Endothelial cell (in vitro differentiated cells): ENCODE measurements around the gene MAFB. TPM values are rescaled to one million over a fixed set of nuclear protein-coding genes. Genes with fewer than 3 reads are reported as not detected.

ENCODE experiments used
- DNase-seq: peaks from one replicate; pipeline ENCODE4 v3.0.0; 2021; ENCODE audit warnings: low spot score
- H3K27ac Mint-ChIP-seq: one replicate; pipeline ENCODE4 v1.8.0; 2021; ENCODE audit warnings: mixed read lengths, inconsistent platforms; ENCODE audit not compliant: unreplicated experiment
- H3K27me3 Mint-ChIP-seq: one replicate; pipeline ENCODE4 v1.8.0; 2021; ENCODE audit warnings: mild to moderate bottlenecking, moderate library complexity, mixed read lengths, inconsistent platforms; ENCODE audit not compliant: unreplicated experiment
- H3K36me3 Mint-ChIP-seq: one replicate; pipeline ENCODE4 v1.8.0; 2021; ENCODE audit warnings: mild to moderate bottlenecking, low read depth, mixed read lengths, inconsistent platforms; ENCODE audit not compliant: unreplicated experiment
- H3K4me1 Mint-ChIP-seq: one replicate; pipeline ENCODE4 v1.8.0; 2021; ENCODE audit warnings: mild to moderate bottlenecking, mixed read lengths, inconsistent platforms; ENCODE audit not compliant: unreplicated experiment
- H3K4me3 Mint-ChIP-seq: one replicate; pipeline ENCODE4 v1.8.0; 2021; ENCODE audit warnings: mild to moderate bottlenecking, mixed read lengths, inconsistent platforms; ENCODE audit not compliant: unreplicated experiment
- H3K9me3 Mint-ChIP-seq: one replicate; pipeline ENCODE4 v1.8.0; 2021; ENCODE audit warnings: mixed read lengths, inconsistent platforms; ENCODE audit not compliant: unreplicated experiment
- total RNA-seq: library from RNA; stranded (reverse); fragmentation: NEBNext Ultra II Directional; extraction: Animal tissue kit (Norgen Biotek cat#: 25700); gene quantifications from one replicate; pipeline ENCODE4 v1.2.1, GENCODE V29; 2021; ENCODE audit not compliant: unreplicated experiment
- TF ChIP-seq, protein P1 (sequence below): fragments of 200-600 bp; sonication (generic); IDR thresholded peaks from one replicate; pipeline ENCODE4 v1.5.0; 2021; ENCODE audit warnings: antibody characterized with exemption; ENCODE audit not compliant: unreplicated experiment

Gene MAFB
- total RNA-seq, 1 donor from 2014 or later: 2.1 TPM

DNA sequence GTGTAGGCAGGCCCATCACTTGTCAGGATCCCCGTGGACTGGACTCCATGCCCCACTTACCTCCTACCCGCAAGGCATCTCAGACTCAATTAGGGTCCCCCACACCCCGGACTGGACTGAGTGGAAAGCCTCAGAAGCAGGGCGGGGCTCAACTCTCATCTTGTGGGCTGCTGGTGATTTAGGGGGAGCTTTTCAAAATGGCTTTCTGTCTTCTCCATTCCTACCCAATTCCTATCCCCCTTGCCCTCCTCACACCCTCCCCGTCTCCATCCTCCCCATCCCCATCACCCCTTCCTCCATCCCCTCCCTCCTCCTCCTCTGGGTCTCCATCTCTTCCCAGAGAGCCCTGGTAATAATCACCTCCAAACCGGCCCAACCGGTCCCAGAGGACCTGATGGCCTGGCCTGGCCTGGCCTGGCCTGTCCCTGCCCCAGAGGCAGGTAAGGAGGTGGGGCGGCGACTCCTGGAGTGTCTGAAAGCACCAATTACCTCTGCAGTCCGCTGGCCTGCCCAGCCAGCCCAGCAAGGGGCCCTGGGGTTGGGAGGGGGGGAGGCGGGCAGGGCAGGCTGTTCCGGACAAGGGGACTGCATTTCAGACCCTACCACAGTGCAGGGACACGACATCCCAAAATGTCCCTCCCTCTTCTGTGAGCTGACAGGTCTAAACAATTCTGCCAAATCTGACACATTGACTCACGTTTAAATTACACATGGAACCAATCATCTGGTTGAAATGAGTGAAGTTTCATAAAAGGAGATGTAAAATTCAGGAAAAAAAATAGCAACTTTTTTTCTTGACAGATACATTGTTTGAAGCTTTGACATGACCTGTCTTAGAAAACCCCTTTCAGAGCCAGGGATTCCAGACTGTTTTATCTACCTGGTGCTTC lies 24.8 kb downstream of the MAFB start:
- H3K27ac Mint-ChIP-seq: no peak overlapping the region
- H3K27me3 Mint-ChIP-seq: peaks cover 3% of the 10 kb centered on the region
- H3K36me3 Mint-ChIP-seq: no peaks in the 10 kb centered on the region
- H3K4me3 Mint-ChIP-seq: no peak overlapping the region
- TF ChIP-seq, protein P1, sequence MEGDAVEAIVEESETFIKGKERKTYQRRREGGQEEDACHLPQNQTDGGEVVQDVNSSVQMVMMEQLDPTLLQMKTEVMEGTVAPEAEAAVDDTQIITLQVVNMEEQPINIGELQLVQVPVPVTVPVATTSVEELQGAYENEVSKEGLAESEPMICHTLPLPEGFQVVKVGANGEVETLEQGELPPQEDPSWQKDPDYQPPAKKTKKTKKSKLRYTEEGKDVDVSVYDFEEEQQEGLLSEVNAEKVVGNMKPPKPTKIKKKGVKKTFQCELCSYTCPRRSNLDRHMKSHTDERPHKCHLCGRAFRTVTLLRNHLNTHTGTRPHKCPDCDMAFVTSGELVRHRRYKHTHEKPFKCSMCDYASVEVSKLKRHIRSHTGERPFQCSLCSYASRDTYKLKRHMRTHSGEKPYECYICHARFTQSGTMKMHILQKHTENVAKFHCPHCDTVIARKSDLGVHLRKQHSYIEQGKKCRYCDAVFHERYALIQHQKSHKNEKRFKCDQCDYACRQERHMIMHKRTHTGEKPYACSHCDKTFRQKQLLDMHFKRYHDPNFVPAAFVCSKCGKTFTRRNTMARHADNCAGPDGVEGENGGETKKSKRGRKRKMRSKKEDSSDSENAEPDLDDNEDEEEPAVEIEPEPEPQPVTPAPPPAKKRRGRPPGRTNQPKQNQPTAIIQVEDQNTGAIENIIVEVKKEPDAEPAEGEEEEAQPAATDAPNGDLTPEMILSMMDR: no peak
- H3K4me1 Mint-ChIP-seq: no peaks in the 10 kb centered on the region
- no peaks in the 10 kb centered on the region for H3K9me3 Mint-ChIP-seq
- DNase-seq: no peak

DNA sequence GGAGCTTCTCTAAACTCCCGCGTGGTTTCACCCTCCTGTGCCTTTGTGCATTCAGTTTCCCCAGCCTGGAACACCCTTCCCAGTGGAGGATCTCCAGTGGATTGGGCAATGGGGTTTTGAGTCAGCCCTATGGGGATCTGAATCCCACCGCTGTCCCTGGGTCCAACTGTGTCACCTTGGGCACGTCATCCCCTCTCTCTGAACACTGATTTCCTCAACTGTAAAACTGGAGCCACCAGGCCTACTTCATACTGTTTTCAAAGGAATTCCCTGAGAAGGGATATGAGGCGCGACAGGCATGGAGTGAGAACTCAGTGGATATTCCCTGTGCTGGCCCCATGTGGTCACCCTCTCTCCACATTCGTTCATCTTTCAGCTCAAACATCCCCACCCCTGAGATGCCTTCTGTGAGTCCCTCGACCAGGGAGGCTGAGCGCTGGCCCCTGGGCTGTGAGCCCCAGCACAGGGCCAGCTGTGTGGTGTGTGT lies 25.7 kb downstream of the MAFB start:
- H3K27ac Mint-ChIP-seq: no peak overlapping the region
- DNase-seq: no peak
- H3K36me3 Mint-ChIP-seq: no peaks in the 10 kb centered on the region
- H3K4me3 Mint-ChIP-seq: no peak overlapping the region
- no peaks in the 10 kb centered on the region for H3K9me3 Mint-ChIP-seq
- TF ChIP-seq, protein P1: no peak
- no peaks in the 10 kb centered on the region for H3K4me1 Mint-ChIP-seq
- peaks cover 5% of the 10 kb centered on the region for H3K27me3 Mint-ChIP-seq

DNA sequence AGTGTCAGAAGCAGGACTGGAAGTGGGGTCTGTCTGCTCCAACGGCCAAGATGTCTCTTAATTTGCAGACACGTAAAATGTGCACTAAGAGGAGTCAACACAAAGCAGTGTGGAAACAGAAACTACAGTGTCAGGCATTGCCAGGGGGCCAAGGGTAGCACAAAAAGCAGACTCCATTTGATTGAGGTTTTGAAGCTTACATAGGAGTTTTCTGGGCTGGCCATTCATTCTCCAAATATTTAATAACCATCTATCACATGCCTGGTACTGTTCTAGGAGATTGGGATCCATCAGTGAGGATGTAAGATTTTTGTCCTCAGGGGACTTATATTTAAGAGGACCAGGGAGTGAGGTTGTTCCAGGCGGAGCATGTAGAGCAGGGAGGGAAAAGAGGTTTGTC lies 29.5 kb downstream of the MAFB start:
- Mint-ChIP-seq H3K9me3 (no peaks in the 10 kb centered on the region), H3K27ac (no peak overlapping the region), H3K4me1 (no peaks in the 10 kb centered on the region), H3K27me3 (peaks cover 5% of the 10 kb centered on the region), H3K36me3 (no peaks in the 10 kb centered on the region), H3K4me3 (no peak overlapping the region)
- TF ChIP-seq, protein P1: no peak
- DNase-seq: no peak

DNA sequence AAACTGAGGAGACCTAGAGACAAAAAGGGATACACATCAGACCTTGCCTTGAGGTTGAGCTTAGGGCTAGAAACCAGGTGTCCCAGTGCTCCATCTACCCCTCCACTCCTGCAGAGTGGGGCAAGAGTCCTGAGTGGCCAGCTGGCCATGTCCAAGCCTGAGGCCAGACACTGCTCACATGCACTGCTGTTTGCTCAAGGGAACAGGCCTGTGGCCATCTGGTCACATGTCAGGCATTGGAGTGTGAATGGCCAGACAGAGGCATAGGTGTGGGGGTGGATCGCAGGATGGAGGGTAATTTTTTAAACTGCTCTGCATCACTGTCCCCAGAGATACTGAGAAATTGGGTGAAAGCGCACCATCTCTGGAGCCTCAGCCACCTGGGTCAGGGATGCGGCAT lies 30.5 kb downstream of the MAFB start:
- Mint-ChIP-seq H3K9me3 (no peaks in the 10 kb centered on the region), H3K4me1 (no peaks in the 10 kb centered on the region), H3K4me3 (no peak overlapping the region), H3K27ac (no peak overlapping the region), H3K27me3 (peaks cover 5% of the 10 kb centered on the region), H3K36me3 (no peaks in the 10 kb centered on the region)
- no peak for DNase-seq
- TF ChIP-seq, protein P1: no peak

DNA sequence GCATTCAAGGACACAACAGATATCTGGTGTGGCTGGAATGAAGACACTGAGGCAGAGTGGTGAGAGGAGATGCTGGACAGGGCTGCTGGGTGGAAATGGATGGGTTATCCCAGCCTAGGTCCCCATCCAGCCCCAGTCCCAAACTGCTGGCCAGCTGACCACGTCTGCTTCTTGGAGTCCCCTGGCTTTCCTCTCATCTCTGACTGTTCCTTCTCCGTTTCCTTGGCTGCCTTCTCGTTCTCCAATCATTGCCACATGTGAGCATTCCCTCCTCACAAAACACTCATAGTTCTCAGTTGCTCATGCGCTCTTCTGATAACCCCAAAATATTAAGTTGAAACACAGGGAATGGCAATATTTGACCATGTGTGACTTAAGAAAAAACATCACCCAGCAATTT lies 31.5 kb downstream of the MAFB start:
- TF ChIP-seq, protein P1: no peak
- H3K27me3 Mint-ChIP-seq: peaks cover 5% of the 10 kb centered on the region
- no peaks in the 10 kb centered on the region for H3K9me3 Mint-ChIP-seq
- no peak for DNase-seq
- no peaks in the 10 kb centered on the region for H3K36me3 Mint-ChIP-seq
- H3K27ac Mint-ChIP-seq: no peak overlapping the region
- H3K4me1 Mint-ChIP-seq: no peaks in the 10 kb centered on the region
- no peak overlapping the region for H3K4me3 Mint-ChIP-seq
